ENCODE results near the gene RIMBP2.

- no peak for TF ChIP-seq CTCF (IDR thresholded peaks at IDR 0.05; ENCODE audit: borderline replicate concordance, extremely low read depth, low read length, poor library complexity, severe bottlenecking)
- TF ChIP-seq EZH2 (IDR thresholded peaks at IDR 0.05; ENCODE audit: borderline replicate concordance, low read depth, low read length, severe bottlenecking): no peak
Measured at GRCh38 chr12:130640901-130641300, 75.2 kb downstream of the RIMBP2 start.
